Mesenchymal stem cell (in vitro differentiated cells and primary cell): Measurements from ENCODE around the gene FAM3A.
A peak's percentile ranks its signal among the peaks of the same experiment; 100 is the strongest.

Experiments used
- DNase-seq: peaks from one replicate; pipeline ENCODE4 v3.0.0-alpha.2; 2013
- H2AFZ ChIP-seq: one replicate; pipeline ENCODE4 v1.6.1; 2013; ENCODE audit warnings: low read depth, mild to moderate bottlenecking, control low read depth, inconsistent platforms, low read length, moderate library complexity
- H2AK5ac ChIP-seq: 2 replicates; pipeline ENCODE4 v1.6.1; 2013; ENCODE audit warnings: low read length, moderate library complexity, mild to moderate bottlenecking, inconsistent platforms; ENCODE audit not compliant: severe bottlenecking
- H2BK120ac ChIP-seq: one replicate; pipeline ENCODE4 v1.6.1; 2013; ENCODE audit warnings: low read depth, mild to moderate bottlenecking, inconsistent platforms, low read length, moderate library complexity
- H2BK12ac ChIP-seq, 2 experiments: one replicate each; pipeline ENCODE4 v1.6.1; 2013; ENCODE audit warnings: inconsistent platforms in 2 of 2, low read length in 2 of 2, mild to moderate bottlenecking in 2 of 2, moderate library complexity in 2 of 2, control low read depth in 1 of 2
- H2BK15ac ChIP-seq: one replicate; pipeline ENCODE4 v1.6.1; 2013; ENCODE audit warnings: mild to moderate bottlenecking, low read depth, inconsistent platforms; ENCODE audit not compliant: poor library complexity, severe bottlenecking
- H2BK5ac ChIP-seq: 2 replicates; pipeline ENCODE4 v1.6.1; 2013; ENCODE audit warnings: low read depth, mild to moderate bottlenecking, low read length, control low read depth, inconsistent platforms; ENCODE audit not compliant: poor library complexity, severe bottlenecking
- H3K14ac ChIP-seq, 2 experiments: one replicate each; pipeline ENCODE4 v1.6.1; 2013; ENCODE audit warnings: inconsistent platforms in 2 of 2, low read length in 2 of 2, control low read depth in 1 of 2, mild to moderate bottlenecking in 1 of 2, moderate library complexity in 1 of 2
- H3K18ac ChIP-seq, 2 experiments: one replicate each; pipeline ENCODE4 v1.6.1; 2013; ENCODE audit warnings: inconsistent platforms in 2 of 2, low read length in 2 of 2, control low read depth in 1 of 2, low read depth in 1 of 2, mild to moderate bottlenecking in 1 of 2
- H3K23ac ChIP-seq, 2 experiments: one replicate each; pipeline ENCODE4 v1.6.1; 2013; ENCODE audit warnings: inconsistent platforms in 2 of 2, low read length in 2 of 2, mild to moderate bottlenecking in 2 of 2, moderate library complexity in 2 of 2, control low read depth in 1 of 2
- H3K27ac ChIP-seq: 2 replicates; pipeline ENCODE4 v1.5.1; 2013; ENCODE audit warnings: mild to moderate bottlenecking, moderate library complexity, low read length, control low read depth, inconsistent platforms; ENCODE audit not compliant: poor library complexity, severe bottlenecking
- H3K27me3 ChIP-seq, 2 experiments: 2 replicates each; pipeline versions ENCODE4 v1.6.1 to v1.7.0; 2013; ENCODE audit warnings: low read length in 2 of 2, mild to moderate bottlenecking in 2 of 2, moderate library complexity in 2 of 2, control low read depth in 1 of 2, inconsistent platforms in 1 of 2; ENCODE audit not compliant: control insufficient read depth in 1 of 2, insufficient read depth in 1 of 2
- H3K36me3 ChIP-seq, 2 experiments: 2 replicates each; pipeline versions ENCODE4 v1.6.1 to v1.7.0; 2013; ENCODE audit warnings: low read length in 2 of 2, control low read depth in 1 of 2, inconsistent platforms in 1 of 2, low read depth in 1 of 2, mild to moderate bottlenecking in 1 of 2; ENCODE audit not compliant: insufficient read depth in 2 of 2, control insufficient read depth in 1 of 2
- H3K4ac ChIP-seq, 2 experiments: one replicate each; pipeline ENCODE4 v1.6.1; 2013; ENCODE audit warnings: inconsistent platforms in 2 of 2, low read length in 2 of 2, mild to moderate bottlenecking in 2 of 2, moderate library complexity in 2 of 2, control low read depth in 1 of 2, low read depth in 1 of 2
- H3K4me1 ChIP-seq: 2 replicates; pipeline ENCODE4 v1.6.1; 2013; ENCODE audit warnings: low read depth, low read length, control low read depth; ENCODE audit not compliant: control insufficient read depth, insufficient read depth
- H3K4me2 ChIP-seq: 2 replicates; pipeline ENCODE4 v1.6.1; 2013; ENCODE audit warnings: low read length, mild to moderate bottlenecking, inconsistent platforms; ENCODE audit not compliant: poor library complexity, severe bottlenecking
- H3K4me3 ChIP-seq, 2 experiments: 2 replicates each; pipeline versions ENCODE4 v1.5.1 to v1.7.0; 2013; ENCODE audit warnings: low read length in 2 of 2, mild to moderate bottlenecking in 2 of 2, control low read depth in 1 of 2, low read depth in 1 of 2; ENCODE audit not compliant: insufficient read depth in 1 of 2
- H3K79me1 ChIP-seq: replicated peaks from 2 replicates; pipeline ENCODE4 v1.6.1; 2013; ENCODE audit warnings: mild to moderate bottlenecking, control low read depth, low read length, inconsistent platforms; ENCODE audit not compliant: poor library complexity, severe bottlenecking
- H3K9ac ChIP-seq: 2 replicates; pipeline ENCODE4 v1.7.0; 2013; ENCODE audit warnings: mild to moderate bottlenecking, low read length, moderate library complexity
- H3K9me3 ChIP-seq: 2 replicates; pipeline ENCODE4 v1.7.0; 2013; ENCODE audit warnings: mild to moderate bottlenecking, low read length; ENCODE audit not compliant: control insufficient read depth
- H4K8ac ChIP-seq: one replicate; pipeline ENCODE4 v1.6.1; 2013; ENCODE audit warnings: inconsistent platforms, mild to moderate bottlenecking, low read length, moderate library complexity
- H4K91ac ChIP-seq: one replicate; pipeline ENCODE4 v1.6.1; 2013; ENCODE audit warnings: mild to moderate bottlenecking, low read length, inconsistent platforms
- WGBS: methylation state at CpG from one replicate; pipeline ENCODE4 v1.1.7; 2013; ENCODE audit warnings: mixed read lengths; 5-methylcytosine and 5-hydroxymethylcytosine counted together

FAM3A gene

DNA sequence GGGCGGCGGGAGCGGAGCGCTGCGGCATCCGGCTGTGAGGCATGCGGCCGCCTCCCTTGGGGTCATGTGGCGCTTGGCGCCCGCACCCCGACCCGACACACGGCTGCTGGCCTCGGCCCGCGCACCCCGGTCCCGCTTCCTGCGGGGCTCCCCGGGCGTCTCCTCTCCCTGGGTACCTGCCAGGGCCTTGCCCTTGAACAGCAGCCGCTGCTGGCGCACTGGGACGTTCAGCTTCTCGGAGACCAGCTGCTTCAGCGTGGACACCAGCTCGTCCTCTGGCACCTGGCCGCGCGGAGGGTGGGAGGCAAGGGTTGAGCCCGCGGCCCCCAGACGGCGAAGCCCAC is 30.0 kb downstream of the FAM3A start:
- H3K9me3 ChIP-seq, result no peaks in the 10 kb centered on the region
- peak overlapping the region; percentile 69 for H3K9ac ChIP-seq
- 7% methylated on average over 6 of the region's 35 CpGs for WGBS

GRCh38 chrX:154485150-154486051 is 30.6 kb downstream of the FAM3A start:
- 80% methylated on average over 22 of the region's 35 CpGs for WGBS
- Histone ChIP-seq H2BK12ac (no peak overlapping the region), H3K79me1 (peaks cover 16% of the 10 kb centered on the region), H3K9ac (peak overlapping the region; percentile 69), H3K4ac (no peak overlapping the region), H3K27me3 (peaks cover 0 to 12% of the 10 kb centered on the region in 2 experiments), H4K91ac (peak overlapping the region; percentile 27), H2BK5ac (no peak overlapping the region), H3K36me3 (peaks cover 33 to 41% of the 10 kb centered on the region in 2 experiments), H3K27ac (no peak overlapping the region), H2AFZ (no peak overlapping the region), H2AK5ac (no peak overlapping the region), H3K4me2 (peak overlapping the region; percentile 77), H3K9me3 (no peaks in the 10 kb centered on the region), H3K18ac (peak overlapping the region; percentile 28 to 87), H2BK120ac (no peak overlapping the region), H2BK15ac (peak overlapping the region; percentile 28), H3K4me3 (peak overlapping the region; percentile 73 to 78), H3K4me1 (peaks cover 28% of the 10 kb centered on the region), H3K23ac (no peak overlapping the region), H3K14ac (no peak overlapping the region), H4K8ac (peak overlapping the region; percentile 23)
- no peak for DNase-seq

More for the DNA sequence above, 30.0 kb downstream of the FAM3A start:
- peak overlapping the region; percentile 77 for H2AFZ ChIP-seq
- H3K79me1 ChIP-seq, result peaks cover 16% of the 10 kb centered on the region
- H3K36me3 ChIP-seq, result peaks cover 33 to 41% of the 10 kb centered on the region in 2 experiments
- no peak overlapping the region for H2BK12ac ChIP-seq
- peaks cover 28% of the 10 kb centered on the region for H3K4me1 ChIP-seq
- H4K8ac ChIP-seq, result peak overlapping the region; percentile 49
- DNase-seq, result no peak
- peak overlapping the region; percentile 73 to 78 for H3K4me3 ChIP-seq
- peak overlapping the region in 1 of 2 experiments; percentile 98 for H3K14ac ChIP-seq
- H2BK5ac ChIP-seq, result no peak overlapping the region
- no peak overlapping the region for H3K23ac ChIP-seq
- H2BK15ac ChIP-seq, result no peak overlapping the region
- H2AK5ac ChIP-seq, result no peak overlapping the region
- H3K18ac ChIP-seq, result peak overlapping the region; percentile 28 to 87
- H3K4ac ChIP-seq, result peak overlapping the region in 1 of 2 experiments; percentile 80
- H3K4me2 ChIP-seq, result peak overlapping the region; percentile 77
- H3K27me3 ChIP-seq, result peaks cover 0 to 12% of the 10 kb centered on the region in 2 experiments
- no peak overlapping the region for H3K27ac ChIP-seq
- peak overlapping the region; percentile 15 for H4K91ac ChIP-seq
- peak overlapping the region; percentile 71 for H2BK120ac ChIP-seq

DNA sequence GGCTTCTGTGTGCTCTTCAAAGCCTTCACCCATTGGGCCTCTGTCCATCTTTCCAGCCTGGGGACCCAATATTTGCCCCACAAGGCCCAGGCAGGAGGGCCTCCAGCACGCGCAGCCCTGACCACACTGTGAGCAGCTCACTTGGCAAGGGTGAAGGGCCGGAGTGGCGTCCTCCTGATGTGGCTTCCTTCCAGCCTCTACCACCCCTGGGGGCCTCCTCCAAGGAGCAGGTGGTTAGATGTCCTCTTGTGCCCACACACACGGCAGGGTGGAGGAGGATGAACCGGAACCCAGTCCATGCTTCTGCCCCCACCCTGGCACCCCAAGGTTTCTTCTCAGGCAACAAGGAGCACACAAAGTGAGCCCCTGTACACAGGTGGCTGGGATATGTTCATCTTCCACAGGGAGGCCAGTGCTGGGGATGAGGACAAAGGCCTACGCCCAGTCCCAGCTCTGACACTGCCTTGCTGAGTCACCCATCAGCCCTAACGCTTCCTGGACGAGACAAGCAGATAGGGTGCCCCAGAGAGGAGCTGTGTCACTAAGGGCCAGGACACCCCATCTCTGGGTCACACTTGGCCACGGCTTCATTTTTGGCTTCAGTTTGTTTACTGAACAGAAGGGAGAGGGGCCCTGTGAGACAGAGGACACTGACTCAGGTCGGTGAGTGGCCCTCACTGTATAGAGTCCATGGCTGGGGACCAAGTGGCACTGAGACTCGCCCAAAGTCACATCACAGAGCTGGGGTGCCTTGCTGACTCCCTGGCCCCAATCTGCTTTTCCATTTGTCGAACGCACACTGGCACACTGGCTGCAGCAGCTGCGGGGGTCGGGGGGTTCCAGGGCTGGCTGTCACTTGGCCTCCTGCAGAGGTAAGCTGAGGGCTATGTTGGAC is 31.5 kb downstream of the FAM3A start:
- 89% methylated on average over 15 of the region's 16 CpGs for WGBS
- no peak overlapping the region for H3K4ac ChIP-seq
- no peak overlapping the region for H3K4me3 ChIP-seq
- no peak overlapping the region for H3K27ac ChIP-seq
- H3K4me1 ChIP-seq, result peaks cover 26% of the 10 kb centered on the region
- H3K9ac ChIP-seq, result no peak overlapping the region
- no peaks in the 10 kb centered on the region for H3K9me3 ChIP-seq
- no peak for DNase-seq
- peak overlapping the region; percentile 28 for H2BK15ac ChIP-seq
- no peak overlapping the region for H2BK12ac ChIP-seq
- no peak overlapping the region for H2AFZ ChIP-seq
- no peak overlapping the region for H4K91ac ChIP-seq
- H3K23ac ChIP-seq, result peak overlapping the region in 1 of 2 experiments; percentile 48
- H4K8ac ChIP-seq, result peak overlapping the region; percentile 41
- peaks cover 0 to 12% of the 10 kb centered on the region in 2 experiments for H3K27me3 ChIP-seq
- H3K79me1 ChIP-seq, result peaks cover 16% of the 10 kb centered on the region
- H3K14ac ChIP-seq, result no peak overlapping the region
- no peak overlapping the region for H2AK5ac ChIP-seq
- H2BK5ac ChIP-seq, result no peak overlapping the region
- H3K4me2 ChIP-seq, result no peak overlapping the region
- H3K18ac ChIP-seq, result no peak overlapping the region
- peaks cover 33 to 41% of the 10 kb centered on the region in 2 experiments for H3K36me3 ChIP-seq
- H2BK120ac ChIP-seq, result no peak overlapping the region
